ENCODE data around the gene FOXO6. TPM values are rescaled to one million over a fixed set of nuclear protein-coding genes. Genes with fewer than 3 reads are reported as not detected.

Gene FOXO6
- total RNA-seq, 1 experiment from 2014 or later = 0.18 TPM

DNA sequence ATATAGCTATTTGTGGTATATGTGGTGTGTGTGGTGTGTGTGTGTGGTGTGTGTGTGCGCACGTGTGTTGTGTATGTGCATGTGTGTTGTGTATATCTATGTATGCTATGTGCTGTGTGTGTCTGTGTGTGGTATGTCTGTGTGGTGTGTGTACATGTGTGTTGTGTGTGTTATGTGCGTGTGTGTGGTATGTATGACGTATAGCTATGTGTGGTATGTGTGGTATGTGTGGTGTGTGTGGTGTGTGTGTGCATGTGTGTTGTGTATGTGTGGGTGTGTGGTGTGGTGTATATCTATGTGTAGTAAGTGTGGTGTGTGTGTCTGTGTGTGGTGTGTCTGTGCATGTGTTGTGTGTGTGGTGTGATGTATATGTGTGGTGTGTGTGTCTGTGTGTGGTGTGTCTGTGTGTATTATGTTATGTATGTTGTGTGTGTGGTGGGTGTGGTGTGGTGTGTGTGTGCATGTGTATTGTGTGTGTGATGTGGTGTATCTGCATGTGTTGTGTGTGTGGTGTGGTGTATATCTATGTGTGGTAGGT, 63.4 kb downstream of the FOXO6 start:
- in situ Hi-C loops (cut with HindIII; ENCODE audit: low pct_unique_long_range_greater_than_20kb, low sequenced_read_pairs) = no loop called here
- no peak for DNase-seq (ENCODE audit: low read depth, low spot score)

DNA sequence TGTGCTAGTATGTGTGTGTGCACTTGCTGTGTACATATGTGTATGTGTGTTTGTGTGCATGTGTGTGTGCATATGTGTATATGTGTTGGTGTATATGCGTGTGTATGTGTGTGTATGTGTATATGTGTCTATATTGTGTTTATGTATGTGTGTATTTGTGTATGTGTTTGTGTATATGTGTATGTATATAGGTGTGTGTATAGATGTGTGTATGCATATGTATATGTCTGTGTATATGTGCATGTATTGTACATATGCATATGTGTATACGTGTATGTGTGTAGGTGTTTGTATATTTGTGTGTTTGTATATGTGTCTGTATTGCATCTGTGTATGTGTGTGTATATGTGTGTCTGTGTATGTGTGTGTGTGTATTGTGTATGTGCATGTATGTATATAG, 64.1 kb downstream of the FOXO6 start:
- in situ Hi-C loops (cut with HindIII; ENCODE audit: low pct_unique_long_range_greater_than_20kb, low sequenced_read_pairs) = no loop called here
- DNase-seq (ENCODE audit: low read depth, low spot score) = no peak

DNA sequence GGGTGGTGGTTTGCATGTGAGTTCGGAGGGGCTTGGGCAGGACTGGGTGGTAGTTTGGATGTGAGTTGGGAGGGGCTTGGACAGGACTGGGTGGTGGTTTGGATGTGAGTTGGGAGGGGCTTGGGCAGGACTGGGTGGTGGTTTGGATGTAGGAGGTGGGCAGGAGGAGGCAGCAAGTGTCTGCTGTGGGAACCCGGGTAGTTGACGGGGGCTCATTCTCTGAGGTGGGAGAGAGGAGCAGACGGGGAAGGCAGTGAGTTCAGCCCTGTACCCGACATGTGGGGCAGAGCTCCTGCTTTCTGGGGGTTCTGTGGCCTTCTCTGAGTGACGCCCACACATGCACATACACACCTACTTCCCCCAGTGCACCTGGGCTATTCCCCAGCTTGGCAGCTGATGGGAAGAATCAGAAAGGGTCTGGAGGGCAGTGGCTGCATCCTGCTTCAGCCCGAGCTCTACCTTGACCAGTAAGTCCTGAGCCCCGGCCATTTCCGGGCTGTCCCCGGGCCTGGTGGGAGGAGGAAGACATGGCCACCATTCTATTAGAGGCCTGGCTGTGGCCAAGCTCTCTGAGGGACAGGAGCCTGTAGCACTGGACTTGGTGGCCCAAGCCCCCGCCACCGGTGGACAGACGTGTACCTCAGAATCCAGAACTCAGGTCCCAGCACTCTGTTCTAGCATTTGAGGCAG, 65.1 kb downstream of the FOXO6 start:
- DNase-seq (ENCODE audit: low read depth, low spot score) = no peak
- in situ Hi-C loops (cut with HindIII; ENCODE audit: low pct_unique_long_range_greater_than_20kb, low sequenced_read_pairs) = no loop called here

DNA sequence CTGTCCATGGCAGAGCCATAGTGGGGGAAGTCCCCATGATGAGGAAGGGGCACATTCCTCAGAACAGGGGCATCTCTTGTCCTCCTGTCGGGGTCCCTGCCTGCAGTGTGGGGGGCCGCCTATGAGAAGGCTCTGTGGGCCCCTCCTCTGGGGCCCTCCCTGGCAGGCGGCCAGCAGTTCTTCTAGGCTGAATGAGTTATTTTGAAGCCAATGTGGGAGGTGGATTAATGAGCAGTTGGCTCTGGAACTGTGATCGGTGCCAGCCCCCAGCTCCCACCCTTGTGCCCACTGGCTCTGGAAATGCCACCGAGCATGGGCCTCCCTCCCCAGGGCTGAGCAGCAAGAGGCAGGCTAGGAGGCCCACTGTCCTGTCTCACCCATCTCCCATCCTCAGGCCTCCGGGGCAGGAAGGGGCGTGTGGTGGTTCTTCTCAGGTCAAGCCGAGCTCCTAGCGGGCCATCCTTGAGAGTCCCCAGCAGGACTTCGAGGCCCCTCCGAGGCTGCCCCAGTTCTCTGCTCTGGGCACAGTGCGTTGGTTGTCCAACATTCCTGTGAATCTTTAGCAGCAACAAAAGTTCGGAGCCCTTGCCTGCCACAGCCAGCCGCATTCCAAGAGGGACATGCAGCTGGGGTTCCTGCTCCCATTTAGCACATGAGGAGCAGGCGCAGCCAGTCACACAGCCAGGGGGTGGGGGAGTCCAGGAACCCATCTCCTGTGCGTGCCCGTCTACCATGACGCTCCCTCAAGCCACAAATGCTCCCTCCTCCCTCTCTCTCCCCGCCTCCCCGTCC, 66.1 kb downstream of the FOXO6 start:
- in situ Hi-C loops (cut with HindIII; ENCODE audit: low pct_unique_long_range_greater_than_20kb, low sequenced_read_pairs) = no loop called here

DNA sequence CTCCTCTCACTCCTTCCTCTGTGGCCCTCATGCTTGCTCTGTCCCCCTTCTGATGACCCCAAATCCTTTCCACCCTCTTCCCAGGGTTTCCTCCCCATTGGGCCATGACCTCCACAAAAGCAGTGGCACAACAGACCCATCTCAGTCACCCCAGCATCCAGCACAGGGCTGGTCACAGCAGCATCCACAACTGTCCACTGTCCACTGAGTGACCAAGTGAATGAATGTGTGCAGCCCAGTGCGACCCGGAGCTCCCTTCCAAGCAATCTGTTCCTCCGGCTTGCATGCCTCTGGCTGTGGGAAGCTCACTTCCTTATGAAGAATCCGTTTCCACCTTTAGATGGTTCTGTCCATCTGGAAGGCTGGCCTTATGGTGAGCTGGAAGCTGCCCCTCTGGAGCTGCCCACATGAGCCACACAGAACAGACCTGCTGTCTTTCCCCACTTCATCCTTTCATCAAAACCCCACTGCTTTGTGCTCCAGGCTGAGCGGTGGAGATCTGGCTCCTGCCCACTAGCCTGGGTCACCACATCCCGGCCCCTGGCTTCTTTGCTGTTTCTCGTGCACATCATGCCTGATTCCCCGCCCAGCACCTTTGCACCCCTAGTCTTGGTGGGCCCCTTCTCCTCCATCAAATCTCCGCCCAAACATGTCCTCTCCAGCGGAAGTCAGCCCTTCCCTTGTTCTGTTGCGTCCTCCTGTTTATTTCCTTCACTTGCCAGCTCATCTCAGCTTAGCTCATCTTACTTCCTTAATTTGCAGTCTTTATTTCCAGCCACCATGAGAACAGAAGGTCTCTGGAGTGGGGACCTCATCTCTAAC, 66.9 kb downstream of the FOXO6 start:
- no peak for DNase-seq (ENCODE audit: low read depth, low spot score)
- in situ Hi-C loops (cut with HindIII; ENCODE audit: low pct_unique_long_range_greater_than_20kb, low sequenced_read_pairs) = no loop called here

More for the DNA sequence above, 66.1 kb downstream of the FOXO6 start:
- DNase-seq (ENCODE audit: low read depth, low spot score) = no peak

DNA sequence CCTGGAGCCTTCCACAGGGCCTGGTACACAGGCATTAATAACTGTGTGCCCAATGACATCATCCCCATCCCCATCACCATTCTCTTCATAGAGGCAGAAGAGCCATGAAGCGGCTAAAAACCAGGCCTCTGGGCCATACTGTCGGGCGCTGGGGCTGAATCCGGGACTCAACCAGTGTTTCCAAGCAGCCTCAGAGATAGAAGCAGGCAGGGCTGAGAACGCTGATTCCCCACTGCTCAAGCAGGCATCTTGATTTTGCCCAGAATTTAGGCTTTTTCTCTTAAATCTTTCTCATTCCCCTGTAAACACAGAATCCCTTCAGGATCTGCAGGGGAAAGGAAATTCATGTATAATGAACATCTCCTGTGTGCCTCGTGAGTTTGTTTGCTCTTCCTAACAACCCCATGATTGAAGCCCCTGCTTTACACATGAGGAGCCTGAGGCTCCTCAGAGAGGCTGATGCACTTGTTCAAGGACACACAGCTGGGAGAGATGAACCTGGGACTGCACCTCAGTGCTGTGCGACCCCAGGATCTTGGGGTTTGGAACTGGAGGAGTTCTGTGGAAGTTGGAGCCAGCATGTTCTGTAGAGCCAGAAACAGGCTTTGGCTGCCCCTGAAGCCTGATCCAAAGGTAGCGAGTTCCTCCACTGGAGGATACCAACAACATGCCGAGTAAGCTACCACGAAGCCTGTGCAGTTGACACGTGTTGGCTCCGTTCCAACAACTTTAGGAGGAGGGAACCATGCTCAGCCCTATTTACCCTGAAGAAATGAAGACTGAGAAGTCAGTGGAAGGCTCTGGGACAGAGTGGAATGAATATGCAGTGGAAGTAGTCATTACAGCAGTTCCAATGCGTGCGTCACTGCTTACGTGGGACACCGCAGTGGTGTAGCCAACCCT, 67.8 kb downstream of the FOXO6 start:
- in situ Hi-C loops (cut with HindIII; ENCODE audit: low pct_unique_long_range_greater_than_20kb, low sequenced_read_pairs) = no loop called here
- no peak for DNase-seq (ENCODE audit: low read depth, low spot score)

DNA sequence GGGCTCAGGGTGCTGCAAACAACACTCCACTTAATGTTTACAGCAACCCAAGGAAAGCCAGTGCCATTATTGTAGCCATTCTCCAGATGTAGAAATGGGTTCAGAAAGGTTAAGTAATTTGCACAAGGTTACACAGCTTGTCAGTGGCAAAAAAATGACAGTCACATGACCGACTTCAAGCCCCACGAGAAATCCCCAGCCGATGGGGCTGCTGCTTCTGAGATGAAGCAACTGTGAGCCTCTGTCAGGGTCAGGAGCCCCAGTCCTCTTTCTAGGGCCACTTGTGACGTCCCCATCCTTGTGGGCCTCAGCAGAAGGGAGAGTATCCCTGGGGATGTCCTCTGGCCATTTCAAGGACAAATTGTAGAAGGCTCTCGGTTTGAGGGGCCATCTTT, 68.4 kb downstream of the FOXO6 start:
- no peak for DNase-seq (ENCODE audit: low read depth, low spot score)
- in situ Hi-C loops (cut with HindIII; ENCODE audit: low pct_unique_long_range_greater_than_20kb, low sequenced_read_pairs) = no loop called here

DNA sequence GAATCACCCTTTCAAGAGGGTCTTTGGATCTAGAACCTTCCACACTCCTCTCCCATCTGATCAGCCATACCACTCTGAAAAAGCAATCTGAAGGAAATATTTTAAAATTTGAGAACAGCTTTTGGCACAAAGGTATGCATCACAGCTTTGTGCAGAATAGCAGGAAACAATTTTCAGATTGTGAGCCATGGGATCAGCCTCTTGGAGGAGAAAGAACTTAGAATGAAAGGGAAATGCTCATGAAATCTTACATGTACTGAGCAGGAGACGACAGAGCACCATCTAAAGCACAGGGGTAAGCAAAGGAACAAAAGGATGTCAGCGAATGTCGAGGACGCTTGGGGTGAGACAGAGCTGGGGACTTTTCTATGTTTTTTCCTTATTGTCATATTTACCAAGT, 68.8 kb downstream of the FOXO6 start:
- in situ Hi-C loops (cut with HindIII; ENCODE audit: low pct_unique_long_range_greater_than_20kb, low sequenced_read_pairs) = no loop called here
- no peak for DNase-seq (ENCODE audit: low read depth, low spot score)

DNA sequence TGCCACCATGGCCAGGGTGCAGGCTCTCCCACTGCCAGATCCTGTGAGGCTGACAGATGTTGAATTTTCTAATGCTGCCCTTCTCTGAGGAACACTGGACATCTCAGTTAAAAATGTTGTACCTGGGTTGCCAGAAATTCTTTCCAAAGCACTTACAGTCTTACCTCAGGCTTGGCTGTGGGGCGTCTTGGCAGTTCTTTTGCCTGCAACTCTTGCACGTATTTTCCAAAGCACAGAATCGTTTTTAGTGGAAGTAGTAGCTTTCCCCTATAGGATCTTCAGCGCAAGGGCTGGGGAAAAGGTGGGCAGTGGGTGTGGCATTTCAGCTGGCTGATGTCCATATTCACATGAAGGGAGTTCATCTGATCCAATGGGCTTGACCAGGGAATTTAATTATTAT, 69.3 kb downstream of the FOXO6 start:
- in situ Hi-C loops (cut with HindIII; ENCODE audit: low pct_unique_long_range_greater_than_20kb, low sequenced_read_pairs) = no loop called here

DNA sequence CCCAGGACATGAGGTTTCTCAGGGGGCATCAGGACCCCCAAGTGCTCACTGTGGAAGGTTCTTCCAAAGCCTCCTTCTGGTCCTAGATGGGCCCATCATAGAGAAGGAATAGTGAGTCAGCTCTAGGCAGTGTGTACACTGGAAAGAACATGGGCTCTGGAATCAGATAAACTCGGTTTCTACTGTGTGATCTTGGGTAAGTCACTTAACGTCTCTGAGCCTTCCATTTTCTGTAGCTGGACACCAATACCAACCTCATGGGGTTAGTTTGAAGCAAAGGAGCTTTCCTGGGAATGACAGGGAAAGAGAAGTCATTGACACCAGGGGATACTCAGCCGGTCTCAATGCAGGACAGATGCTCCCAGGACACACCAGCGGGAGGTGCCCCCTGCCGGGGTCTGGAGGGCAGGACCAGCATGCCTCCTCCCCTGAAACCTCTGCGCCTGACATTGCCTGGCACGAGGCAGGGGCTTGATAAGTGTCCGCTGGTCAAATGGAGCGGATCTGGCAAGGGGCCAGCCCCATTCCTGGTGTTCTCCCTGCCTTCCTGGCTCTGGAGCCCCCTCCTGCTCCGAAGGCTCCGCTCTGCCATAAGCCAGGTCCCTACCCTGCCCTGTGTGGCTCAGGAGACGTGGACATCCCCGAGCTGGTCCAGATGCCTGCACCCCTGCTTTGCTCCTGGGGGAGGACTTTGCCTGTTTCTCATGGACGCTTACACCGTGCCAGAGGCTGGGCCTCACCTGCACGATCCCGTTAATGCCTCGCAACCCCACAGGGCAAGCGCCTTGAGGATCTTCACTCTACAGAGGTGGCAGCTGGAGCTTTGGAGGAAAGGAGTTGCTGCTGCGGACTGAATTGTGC, 70.5 kb downstream of the FOXO6 start:
- in situ Hi-C loops (cut with HindIII; ENCODE audit: low pct_unique_long_range_greater_than_20kb, low sequenced_read_pairs) = no loop called here
- DNase-seq (ENCODE audit: low read depth, low spot score) = no peak

More for the DNA sequence above, 69.3 kb downstream of the FOXO6 start:
- no peak for DNase-seq (ENCODE audit: low read depth, low spot score)

Other genes with a start within 250 kb of the FOXO6 start
- gene SCMH1, start 119.1 kb upstream of the FOXO6 start, total RNA-seq (2014; rRNA removed; shearing (Covaris generic)) = 16.8 and 17.0 TPM in 2 replicates
- gene EDN2, start 123.2 kb downstream of the FOXO6 start, total RNA-seq (2014; rRNA removed; shearing (Covaris generic)) = not detected in 2 replicates